CD14-positive monocyte (primary cell): ENCODE data around the gene ZNF362. TPM values are rescaled to one million over a fixed set of nuclear protein-coding genes. Genes with fewer than 3 reads are reported as not detected.

Source experiments
- DNase-seq, 3 donors: peaks; one replicate each; pipeline ENCODE4 v3.0.0-alpha.2; 2011 to 2022
- H2AFZ ChIP-seq: 2 replicates; pipeline ENCODE4 v1.6.0; 2012; ENCODE audit warnings: mild to moderate bottlenecking, low read depth, low read length, inconsistent platforms; ENCODE audit not compliant: insufficient read depth, poor library complexity, severe bottlenecking
- H3K27ac ChIP-seq, 2 donors: 1 replicate in 1 of 2; 2 replicates in 1 of 2; pipeline ENCODE4 v1.5.1; 2012 to 2013; ENCODE audit warnings: low read length in 2 of 2, control low read depth in 1 of 2, inconsistent platforms in 1 of 2, low read depth in 1 of 2, mild to moderate bottlenecking in 1 of 2
- H3K27me3 ChIP-seq, 2 donors: one replicate each; pipeline versions ENCODE4 v1.6.0 to v1.6.1; 2011 to 2013; ENCODE audit warnings: low read length in 2 of 2; ENCODE audit not compliant: control insufficient read depth in 2 of 2, insufficient read depth in 2 of 2
- H3K36me3 ChIP-seq, 2 donors: replicated peaks in 1 of 2; 1 replicate in 1 of 2; 2 replicates in 1 of 2; pipeline versions ENCODE4 v1.5.1 to v1.6.1; 2012 to 2013; ENCODE audit warnings: low read length in 2 of 2, control low read depth in 1 of 2, inconsistent platforms in 1 of 2, mild to moderate bottlenecking in 1 of 2; ENCODE audit not compliant: insufficient read depth in 2 of 2, control insufficient read depth in 1 of 2
- H3K4me1 ChIP-seq, 2 donors: 1 replicate in 1 of 2; 2 replicates in 1 of 2; pipeline versions ENCODE4 v1.5.1 to v1.6.1; 2012 to 2013; ENCODE audit warnings: low read length in 2 of 2, control low read depth in 1 of 2, inconsistent platforms in 1 of 2, mild to moderate bottlenecking in 1 of 2, moderate library complexity in 1 of 2; ENCODE audit not compliant: insufficient read depth in 2 of 2, control insufficient read depth in 1 of 2
- H3K4me2 ChIP-seq: replicated peaks from 2 replicates; pipeline ENCODE3; 2012; ENCODE audit warnings: low read length, moderate library complexity, mild to moderate bottlenecking; ENCODE audit not compliant: poor library complexity, severe bottlenecking; ENCODE audit errors: extremely low read depth
- H3K4me3 ChIP-seq, 3 experiments: fragments of 200-600 bp in 1 of 3; sonication (generic) in 1 of 3; replicated peaks in 1 of 3; 1 replicate in 2 of 3; 2 replicates in 1 of 3; pipeline ENCODE4 v1.5.1; 2011 to 2013; ENCODE audit warnings: low read length in 3 of 3, mild to moderate bottlenecking in 3 of 3, control low read depth in 2 of 3, low read depth in 2 of 3, inconsistent platforms in 1 of 3, moderate library complexity in 1 of 3
- H3K79me2 ChIP-seq: 2 replicates; pipeline ENCODE4 v1.6.0; 2012; ENCODE audit warnings: mild to moderate bottlenecking, control low read depth, inconsistent platforms, low read length, moderate library complexity; ENCODE audit not compliant: insufficient read depth
- H3K9ac ChIP-seq: 2 replicates; pipeline ENCODE4 v1.6.0; 2017; ENCODE audit warnings: low read length, mild to moderate bottlenecking; ENCODE audit not compliant: insufficient read depth, poor library complexity, severe bottlenecking
- H3K9me3 ChIP-seq, 2 donors: replicated peaks in 1 of 2; 1 replicate in 1 of 2; 2 replicates in 1 of 2; pipeline versions ENCODE4 v1.5.1 to v1.6.1; 2012 to 2013; ENCODE audit warnings: low read length in 2 of 2, control low read depth in 1 of 2; ENCODE audit not compliant: control insufficient read depth in 1 of 2, insufficient read depth in 1 of 2
- H4K20me1 ChIP-seq: 2 replicates; pipeline ENCODE4 v1.6.0; 2012; ENCODE audit warnings: mild to moderate bottlenecking, low read length, control low read depth, moderate library complexity; ENCODE audit not compliant: insufficient read depth
- H3K27ac Mint-ChIP-seq, 7 donors: one replicate each; pipeline ENCODE4 v1.8.0; 2020; ENCODE audit warnings: mild to moderate bottlenecking in 7 of 7, mixed read lengths in 7 of 7, moderate library complexity in 6 of 7, inconsistent platforms in 2 of 7
- H3K27me3 Mint-ChIP-seq, 3 donors: one replicate each; pipeline ENCODE4 v1.8.0; 2021 to 2022; ENCODE audit warnings: low read depth in 3 of 3, mild to moderate bottlenecking in 3 of 3, mixed read lengths in 3 of 3, moderate library complexity in 3 of 3, inconsistent platforms in 1 of 3
- H3K36me3 Mint-ChIP-seq, 2 donors: one replicate each; pipeline ENCODE4 v1.8.0; 2020; ENCODE audit warnings: mixed read lengths in 2 of 2, inconsistent platforms in 1 of 2, mild to moderate bottlenecking in 1 of 2
- H3K4me1 Mint-ChIP-seq: one replicate; pipeline ENCODE4 v1.8.0; 2020; ENCODE audit warnings: mild to moderate bottlenecking, mixed read lengths
- H3K4me3 Mint-ChIP-seq, 2 donors: one replicate each; pipeline ENCODE4 v1.8.0; 2020; ENCODE audit warnings: mild to moderate bottlenecking in 2 of 2, mixed read lengths in 2 of 2, moderate library complexity in 1 of 2
- H3K9me3 Mint-ChIP-seq, 7 donors: one replicate each; pipeline ENCODE4 v1.8.0; 2020 to 2022; ENCODE audit warnings: mixed read lengths in 7 of 7, mild to moderate bottlenecking in 6 of 7, moderate library complexity in 6 of 7, inconsistent platforms in 2 of 7
- CTCF ChIP-seq: fragments of 200-600 bp; IDR thresholded peaks from one replicate; pipeline ENCODE4 v1.8.0; 2022; ENCODE audit warnings: antibody characterized with exemption, mild to moderate bottlenecking
- WGBS: methylation state at CpG from one replicate; pipeline ENCODE4 v1.1.5; 2013; ENCODE audit warnings: missing lambda C conversion rate; ENCODE audit not compliant: insufficient coverage; 5-methylcytosine and 5-hydroxymethylcytosine counted together
- intact Hi-C, 2 donors: fragments of 100-400 bp; cut with micrococcal nuclease; formaldehyde crosslinking; loops; one replicate each; pipeline versions ENCODE4 v1.15.0 to v1.15.1; 2023
- polyA plus RNA-seq, 3 donors: library from polyadenylated mRNA; depleted of rRNA in 1 of 3; unstranded in 2 of 3; stranded (reverse) in 1 of 3; fragments of 300-500 nt in 2 of 3; fragments of >200 nt in 1 of 3; fragmentation: Illumina TruSeq in 2 of 3; gene quantifications; 1 replicate in 2 of 3; 2 replicates in 1 of 3; pipeline ENCODE4 v1.2.3, GENCODE V29; 2012 to 2021

ZNF362 gene
- polyA plus RNA-seq, 3 donors: 11.4 to 18.9 (median 13.5) TPM

- peaks cover 60 to 75% of the 10 kb centered on the region in 2 donors for H3K36me3 Mint-ChIP-seq
- Histone ChIP-seq H3K9ac (no peak overlapping the region), H3K27ac (no peak overlapping the region), H3K36me3 (peaks cover 38 to 74% of the 10 kb centered on the region in 2 donors), H4K20me1 (peaks cover 13% of the 10 kb centered on the region), H3K27me3 (no peaks in the 10 kb centered on the region), H3K4me3 (no peak overlapping the region), H3K4me2 (no peak overlapping the region), H3K9me3 (no peaks in the 10 kb centered on the region), H2AFZ (no peak overlapping the region), H3K4me1 (no peaks in the 10 kb centered on the region), H3K79me2 (no peaks in the 10 kb centered on the region)
- peak overlapping the region in 2 of 7 donors; percentile 3 to 45 for H3K27ac Mint-ChIP-seq
- WGBS: no CpG with 5 or more reads among the region's 2 CpGs
- no peak overlapping the region for H3K4me3 Mint-ChIP-seq
- peaks cover 0 to 7% (median 3%) of the 10 kb centered on the region in 7 donors for H3K9me3 Mint-ChIP-seq
- no peak for DNase-seq
- peaks cover 0 to 1% (median 0%) of the 10 kb centered on the region in 3 donors for H3K27me3 Mint-ChIP-seq
- no peaks in the 10 kb centered on the region for H3K4me1 Mint-ChIP-seq
- TF ChIP-seq CTCF: no peak
- intact Hi-C loops: no loop called here
Observed at GRCh38 chr1:33287317-33287716, 31.0 kb downstream of the ZNF362 start.

- H3K9me3 Mint-ChIP-seq: peaks cover 0 to 7% (median 3%) of the 10 kb centered on the region in 7 donors
Observed at GRCh38 chr1:33288976-33289857, 32.9 kb downstream of the ZNF362 start.

More at GRCh38 chr1:33288976-33289857, 32.9 kb downstream of the ZNF362 start:
- H3K9me3 ChIP-seq: no peaks in the 10 kb centered on the region
- H3K27ac ChIP-seq: no peak overlapping the region
- H3K27ac Mint-ChIP-seq: peak overlapping the region in 2 of 7 donors; percentile 3 to 30
- H3K27me3 ChIP-seq: no peaks in the 10 kb centered on the region
- H3K4me3 ChIP-seq: no peak overlapping the region
- H3K4me1 Mint-ChIP-seq: no peaks in the 10 kb centered on the region
- H4K20me1 ChIP-seq: peaks cover 32% of the 10 kb centered on the region
- WGBS: 97% methylated on average over 12 of the region's 16 CpGs
- no peak overlapping the region for H3K4me2 ChIP-seq
- TF ChIP-seq CTCF: no peak
- H2AFZ ChIP-seq: no peak overlapping the region
- no peaks in the 10 kb centered on the region for H3K79me2 ChIP-seq
- no peaks in the 10 kb centered on the region for H3K4me1 ChIP-seq
- peaks cover 61 to 74% of the 10 kb centered on the region in 2 donors for H3K36me3 Mint-ChIP-seq
- no peaks in the 10 kb centered on the region for H3K27me3 Mint-ChIP-seq
- DNase-seq: no peak
- H3K9ac ChIP-seq: no peak overlapping the region
- H3K36me3 ChIP-seq: peaks cover 40 to 73% of the 10 kb centered on the region in 2 donors
- intact Hi-C loops: no loop called here
- H3K4me3 Mint-ChIP-seq: no peak overlapping the region
